OCI-LY7 (cell line): Measurements from ENCODE around the gene TRPM8. TPM values are rescaled to one million over a fixed set of nuclear protein-coding genes. Genes with fewer than 3 reads are reported as not detected.

Experiments used
- BruUV-seq: library from RNA; stranded (reverse); fragments of 400-500 nt; replicated peaks from 2 replicates; lab custom pipeline; 2021; lab: Mats Ljungman, UMichigan
- CTCF ChIA-PET: fragments of 300-600 bp; sonication (Branson Sonifier 250); formaldehyde crosslinking; loops from one replicate; lab custom pipeline; 2022; ENCODE audit warnings: antibody characterized with exemption; ENCODE audit not compliant: unreplicated experiment; lab: Charles Lee
- POLR2A ChIA-PET: fragments of 300-600 bp; sonication (Branson Sonifier 250); formaldehyde crosslinking; loops from one replicate; lab custom pipeline; 2022; ENCODE audit warnings: antibody characterized with exemption; lab: Charles Lee
- DNase-seq: peaks from one replicate; pipeline ENCODE4 v3.0.0-alpha.2; 2015; ENCODE audit warnings: low spot score
- H2AFZ ChIP-seq: fragments of 200-600 bp; sonication (generic), shearing (Covaris generic); 2 replicates; pipeline ENCODE4 v1.6.1; 2014; ENCODE audit warnings: mild to moderate bottlenecking, antibody characterized with exemption, low read length, moderate library complexity
- H3K27ac ChIP-seq: fragments of 200-600 bp; sonication (generic); 2 replicates; pipeline ENCODE4 v1.5.1; 2014; ENCODE audit warnings: mixed run types, low read depth, mild to moderate bottlenecking, moderate library complexity, low read length, inconsistent platforms; ENCODE audit not compliant: poor library complexity, severe bottlenecking
- H3K36me3 ChIP-seq: fragments of 200-600 bp; sonication (generic); 2 replicates; pipeline ENCODE4 v1.6.1; 2014; ENCODE audit warnings: mild to moderate bottlenecking, antibody characterized with exemption, low read length, moderate library complexity, mixed read lengths; ENCODE audit not compliant: insufficient read depth
- H3K4me1 ChIP-seq: fragments of 200-600 bp; sonication (generic); 2 replicates; pipeline ENCODE4 v1.5.1; 2014; ENCODE audit warnings: mild to moderate bottlenecking, low read length; ENCODE audit not compliant: insufficient read depth, poor library complexity, severe bottlenecking
- H3K4me2 ChIP-seq: fragments of 200-600 bp; sonication (generic); 2 replicates; pipeline ENCODE4 v1.6.1; 2014; ENCODE audit warnings: mild to moderate bottlenecking, low read length
- H3K4me3 ChIP-seq: fragments of 200-600 bp; sonication (generic); 2 replicates; pipeline ENCODE4 v1.5.1; 2014; ENCODE audit warnings: mild to moderate bottlenecking, low read depth, low read length; ENCODE audit not compliant: poor library complexity, severe bottlenecking
- H3K79me2 ChIP-seq: fragments of 200-600 bp; sonication (generic); 2 replicates; pipeline ENCODE4 v1.6.1; 2016; ENCODE audit warnings: low read depth, mild to moderate bottlenecking, low read length, moderate library complexity, mixed read lengths; ENCODE audit not compliant: insufficient read depth
- H3K9me2 ChIP-seq: fragments of 200-600 bp; sonication (generic); 2 replicates; pipeline ENCODE4 v1.6.1; 2016; ENCODE audit warnings: mild to moderate bottlenecking, low read length, mixed read lengths; ENCODE audit not compliant: insufficient read depth
- H3K9me3 ChIP-seq: fragments of 200-600 bp; sonication (generic); 2 replicates; pipeline ENCODE4 v1.6.1; 2014; ENCODE audit warnings: mild to moderate bottlenecking, mixed run types, low read length, mixed read lengths
- H4K20me1 ChIP-seq: fragments of 200-600 bp; sonication (generic); 2 replicates; pipeline ENCODE4 v1.6.1; 2014; ENCODE audit warnings: mild to moderate bottlenecking, antibody characterized with exemption, low read length, moderate library complexity, mixed read lengths; ENCODE audit not compliant: insufficient read depth
- CTCF ChIP-seq: fragments of 200-600 bp; sonication (generic); conservative IDR thresholded peaks from 2 replicates; pipeline ENCODE4 v1.5.1; 2014; ENCODE audit warnings: mild to moderate bottlenecking, antibody characterized with exemption, low read length, moderate library complexity, mixed read lengths
- EZH2phosphoT487 ChIP-seq: fragments of 200-600 bp; sonication (generic); IDR thresholded peaks from 2 replicates; pipeline ENCODE4 v1.6.1; 2018; ENCODE audit warnings: low read depth, borderline replicate concordance, mild to moderate bottlenecking, mixed run types, antibody characterized with exemption, low read length, moderate library complexity, mixed read lengths
- intact Hi-C: fragments of 100-400 bp; cut with micrococcal nuclease; formaldehyde crosslinking; loops from one replicate; pipeline ENCODE4 v1.10.0; 2022; ENCODE audit not compliant: unreplicated experiment
- total RNA-seq, 2 experiments: library from RNA; depleted of rRNA in 1 of 2; stranded (reverse); fragments of >200 nt in 1 of 2; shearing (Covaris generic) in 1 of 2; gene quantifications; 2 replicates each; pipeline ENCODE4 v1.2.3, GENCODE V29; 2014 to 2022

TRPM8 gene
- total RNA-seq, 2 experiments from 2014 or later, result not detected

GRCh38 chr2:234031207-234031606 is 114.0 kb downstream of the TRPM8 start:
- TF ChIP-seq EZH2phosphoT487 (no peak), CTCF (no peak)
- H3K4me2 ChIP-seq, result no peak overlapping the region
- intact Hi-C loops, result no loop called here
- CTCF ChIA-PET, result no interaction called here
- no peak for DNase-seq
- H3K9me3 ChIP-seq, result 0 out of 2 replicates have a peak, but pooled peaks cover 7% of the 10 kb centered on the region
- no peak overlapping the region for H2AFZ ChIP-seq
- H3K4me1 ChIP-seq, result no peaks in the 10 kb centered on the region
- no TSS peak for BruUV-seq
- no peaks in the 10 kb centered on the region for H3K36me3 ChIP-seq
- H3K4me3 ChIP-seq, result no peak overlapping the region
- H3K9me2 ChIP-seq, result no peaks in the 10 kb centered on the region
- H3K79me2 ChIP-seq, result no peaks in the 10 kb centered on the region
- POLR2A ChIA-PET, result no interaction called here
- H3K27ac ChIP-seq, result no peak overlapping the region
- H4K20me1 ChIP-seq, result no peaks in the 10 kb centered on the region

- no peak overlapping the region for H3K4me3 ChIP-seq
- no TSS peak for BruUV-seq
- intact Hi-C loops, result no loop called here
- H3K4me2 ChIP-seq, result no peak overlapping the region
- H3K4me1 ChIP-seq, result no peaks in the 10 kb centered on the region
- H3K36me3 ChIP-seq, result no peaks in the 10 kb centered on the region
- CTCF ChIA-PET, result no interaction called here
- H3K79me2 ChIP-seq, result no peaks in the 10 kb centered on the region
- POLR2A ChIA-PET, result interaction anchor here (0.6 kb wide), 1 partner anchor 210 kb away, joined by 3 read pairs; no protein-coding TSS in a partner anchor
- TF ChIP-seq EZH2phosphoT487 (no peak), CTCF (no peak)
- no peaks in the 10 kb centered on the region for H3K9me2 ChIP-seq
- DNase-seq, result no peak
- no peak overlapping the region for H2AFZ ChIP-seq
- no peak overlapping the region for H3K27ac ChIP-seq
- H4K20me1 ChIP-seq, result no peaks in the 10 kb centered on the region
- 0 out of 2 replicates have a peak, but pooled peaks cover 7% of the 10 kb centered on the region for H3K9me3 ChIP-seq
Observed at GRCh38 chr2:234032279-234032856, 115.2 kb downstream of the TRPM8 start.

- POLR2A ChIA-PET, result interaction anchor here (0.6 kb wide), 1 partner anchor 370 kb away, joined by 3 read pairs; no protein-coding TSS in a partner anchor
- Histone ChIP-seq H3K4me1 (no peaks in the 10 kb centered on the region), H3K4me2 (no peak overlapping the region), H3K27ac (no peak overlapping the region), H3K9me3 (0 out of 2 replicates have a peak, but pooled peaks cover 7% of the 10 kb centered on the region), H4K20me1 (no peaks in the 10 kb centered on the region), H3K9me2 (no peaks in the 10 kb centered on the region), H3K4me3 (no peak overlapping the region), H2AFZ (no peak overlapping the region), H3K79me2 (no peaks in the 10 kb centered on the region), H3K36me3 (no peaks in the 10 kb centered on the region)
- intact Hi-C loops, result no loop called here
- CTCF ChIA-PET, result no interaction called here
- no TSS peak for BruUV-seq
- no peak for DNase-seq
- no peak for TF ChIP-seq CTCF
Observed at GRCh38 chr2:234033174-234033573, 116.0 kb downstream of the TRPM8 start.
